Smooth muscle cell (in vitro differentiated cells): ENCODE measurements around the gene MBD6. TPM values are rescaled to one million over a fixed set of nuclear protein-coding genes. Genes with fewer than 3 reads are reported as not detected.

ENCODE experiments used
- DNase-seq: peaks from one replicate; lab custom pipeline; 2025; ENCODE audit not compliant: unreplicated experiment; lab: John Stamatoyannopoulos, UW
- H2AFZ ChIP-seq: fragments of 200-600 bp; sonication (generic); 2 replicates; pipeline ENCODE4 v1.6.0; 2016; ENCODE audit warnings: antibody characterized with exemption, low read depth, mild to moderate bottlenecking
- H3F3A ChIP-seq: fragments of 200-600 bp; sonication (generic); 2 replicates; pipeline ENCODE4 v1.6.0; 2017; ENCODE audit warnings: antibody characterized with exemption, low read depth
- H3K27ac ChIP-seq: fragments of 200-600 bp; sonication (generic); 2 replicates; pipeline ENCODE4 v1.5.1; 2016; ENCODE audit warnings: low read depth, mild to moderate bottlenecking
- H3K27me3 ChIP-seq: fragments of 200-600 bp; sonication (generic); 2 replicates; pipeline ENCODE4 v1.6.1; 2016; ENCODE audit warnings: low read depth, mild to moderate bottlenecking
- H3K36me3 ChIP-seq: fragments of 200-600 bp; sonication (generic); 2 replicates; pipeline ENCODE4 v1.5.1; 2016; ENCODE audit warnings: low read depth
- H3K4me1 ChIP-seq: fragments of 200-600 bp; sonication (generic); 2 replicates; pipeline ENCODE4 v1.5.1; 2016; ENCODE audit warnings: low read depth
- H3K4me2 ChIP-seq: fragments of 200-600 bp; sonication (generic); 2 replicates; pipeline ENCODE4 v1.6.0; 2016; ENCODE audit warnings: mild to moderate bottlenecking
- H3K4me3 ChIP-seq: fragments of 200-600 bp; sonication (generic); 2 replicates; pipeline ENCODE4 v1.5.1; 2016; ENCODE audit warnings: mild to moderate bottlenecking
- H3K79me2 ChIP-seq: fragments of 200-600 bp; sonication (generic); 2 replicates; pipeline ENCODE4 v1.6.0; 2016; ENCODE audit warnings: low read depth, mild to moderate bottlenecking
- H3K9ac ChIP-seq: fragments of 200-600 bp; sonication (generic); 2 replicates; pipeline ENCODE4 v1.6.0; 2016; ENCODE audit warnings: low read depth
- H3K9me3 ChIP-seq: fragments of 200-600 bp; sonication (generic); replicated peaks from 2 replicates; pipeline ENCODE4 v1.5.1; 2016; ENCODE audit warnings: low read depth
- H4K20me1 ChIP-seq: fragments of 200-600 bp; sonication (generic); 2 replicates; pipeline ENCODE4 v1.6.0; 2016; ENCODE audit warnings: low read depth
- WGBS: methylation state at CpG from one replicate; pipeline ENCODE4 v1.1.7; 2016; ENCODE audit warnings: low lambda C conversion rate; 5-methylcytosine and 5-hydroxymethylcytosine counted together
- polyA plus RNA-seq: library from polyadenylated mRNA; unstranded; fragments of >200 nt; fragmentation: Nextera tagmentation; extraction: Ambion mirVana; gene quantifications from 2 replicates; pipeline ENCODE4 v1.2.1, GENCODE V29; 2016
- total RNA-seq: library from RNA; depleted of rRNA; stranded (reverse); fragments of >200 nt; gene quantifications from 2 replicates; pipeline ENCODE4 v1.2.3, GENCODE V29; 2014
- TF ChIP-seq, protein P1 (sequence below): fragments of 200-600 bp; sonication (generic); IDR thresholded peaks from 2 replicates; pipeline ENCODE4 v1.5.1; 2017; ENCODE audit warnings: borderline replicate concordance, mild to moderate bottlenecking, antibody characterized with exemption; ENCODE audit not compliant: insufficient read depth, poor library complexity, severe bottlenecking

Gene MBD6
- total and polyA plus RNA-seq, 2 experiments from 2014 or later = 3.7 to 11.7 TPM

DNA sequence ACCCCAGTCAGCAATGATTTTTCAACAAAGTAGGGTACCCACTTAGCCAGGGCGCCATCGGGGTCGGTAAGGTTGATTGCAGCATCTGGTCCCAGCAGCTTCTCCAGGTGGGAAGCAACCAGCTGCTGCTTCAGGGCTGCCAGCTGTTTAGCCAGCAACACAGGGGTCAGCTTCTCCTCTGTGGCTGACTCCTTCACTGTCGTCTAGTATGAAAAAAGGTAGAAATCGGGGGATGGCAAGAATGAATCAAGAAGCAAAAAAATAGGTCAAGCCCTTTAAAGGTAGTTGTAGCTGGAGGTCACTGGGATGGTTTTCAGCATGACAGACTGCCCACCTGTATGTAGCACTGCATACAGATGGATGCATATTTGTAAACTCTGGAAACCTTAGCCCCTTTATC is 11.6 kb downstream of the MBD6 start:
- Histone ChIP-seq H3K4me2 (no peak overlapping the region), H4K20me1 (peaks cover 37% of the 10 kb centered on the region), H3K36me3 (peaks cover 11% of the 10 kb centered on the region), H3K9ac (no peak overlapping the region), H3K9me3 (no peaks in the 10 kb centered on the region), H3K4me1 (no peaks in the 10 kb centered on the region), H2AFZ (no peak overlapping the region), H3F3A (peaks cover 32% of the 10 kb centered on the region), H3K27ac (no peak overlapping the region), H3K4me3 (no peak overlapping the region), H3K79me2 (no peaks in the 10 kb centered on the region), H3K27me3 (no peaks in the 10 kb centered on the region)
- TF ChIP-seq, protein P1, sequence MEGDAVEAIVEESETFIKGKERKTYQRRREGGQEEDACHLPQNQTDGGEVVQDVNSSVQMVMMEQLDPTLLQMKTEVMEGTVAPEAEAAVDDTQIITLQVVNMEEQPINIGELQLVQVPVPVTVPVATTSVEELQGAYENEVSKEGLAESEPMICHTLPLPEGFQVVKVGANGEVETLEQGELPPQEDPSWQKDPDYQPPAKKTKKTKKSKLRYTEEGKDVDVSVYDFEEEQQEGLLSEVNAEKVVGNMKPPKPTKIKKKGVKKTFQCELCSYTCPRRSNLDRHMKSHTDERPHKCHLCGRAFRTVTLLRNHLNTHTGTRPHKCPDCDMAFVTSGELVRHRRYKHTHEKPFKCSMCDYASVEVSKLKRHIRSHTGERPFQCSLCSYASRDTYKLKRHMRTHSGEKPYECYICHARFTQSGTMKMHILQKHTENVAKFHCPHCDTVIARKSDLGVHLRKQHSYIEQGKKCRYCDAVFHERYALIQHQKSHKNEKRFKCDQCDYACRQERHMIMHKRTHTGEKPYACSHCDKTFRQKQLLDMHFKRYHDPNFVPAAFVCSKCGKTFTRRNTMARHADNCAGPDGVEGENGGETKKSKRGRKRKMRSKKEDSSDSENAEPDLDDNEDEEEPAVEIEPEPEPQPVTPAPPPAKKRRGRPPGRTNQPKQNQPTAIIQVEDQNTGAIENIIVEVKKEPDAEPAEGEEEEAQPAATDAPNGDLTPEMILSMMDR = no peak
- 98% methylated on average over 5 of the region's 5 CpGs for WGBS
- no peak for DNase-seq

DNA sequence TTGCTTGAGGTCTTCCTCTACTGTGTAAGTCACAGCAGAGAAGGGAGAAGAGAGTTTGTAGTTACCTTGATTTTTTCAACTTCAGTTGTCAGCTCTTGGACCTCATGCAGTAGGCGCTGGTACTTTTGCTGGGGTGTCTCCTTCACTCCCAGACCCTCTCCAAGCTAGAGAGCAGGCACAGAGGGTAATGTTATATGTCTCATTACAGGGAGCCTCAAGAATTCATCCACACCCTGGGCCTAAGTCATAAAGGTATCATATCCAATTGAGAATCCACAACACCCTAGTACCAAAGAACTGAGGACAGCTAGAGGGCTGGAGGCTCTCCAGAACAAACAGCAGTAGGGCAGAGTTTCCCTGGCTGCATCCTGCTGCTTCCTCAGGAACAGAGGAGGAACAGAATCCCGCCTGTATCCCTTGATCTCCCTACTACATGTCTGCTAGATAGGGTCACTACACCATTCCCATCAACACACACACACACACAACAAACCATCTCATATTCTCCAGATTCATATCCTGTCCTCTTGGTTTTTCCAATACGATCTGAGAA is 12.4 kb downstream of the MBD6 start:
- no peaks in the 10 kb centered on the region for H3K27me3 ChIP-seq
- H3K4me3 ChIP-seq = no peak overlapping the region
- peaks cover 11% of the 10 kb centered on the region for H3K36me3 ChIP-seq
- H4K20me1 ChIP-seq = peaks cover 39% of the 10 kb centered on the region
- WGBS = 99% methylated on average over 3 of the region's 3 CpGs
- TF ChIP-seq, protein P1 = no peak
- peaks cover 26% of the 10 kb centered on the region for H3F3A ChIP-seq
- no peaks in the 10 kb centered on the region for H3K4me1 ChIP-seq
- H3K79me2 ChIP-seq = no peaks in the 10 kb centered on the region
- H3K4me2 ChIP-seq = no peak overlapping the region
- no peaks in the 10 kb centered on the region for H3K9me3 ChIP-seq
- H2AFZ ChIP-seq = no peak overlapping the region
- no peak overlapping the region for H3K9ac ChIP-seq
- no peak for DNase-seq
- no peak overlapping the region for H3K27ac ChIP-seq

DNA sequence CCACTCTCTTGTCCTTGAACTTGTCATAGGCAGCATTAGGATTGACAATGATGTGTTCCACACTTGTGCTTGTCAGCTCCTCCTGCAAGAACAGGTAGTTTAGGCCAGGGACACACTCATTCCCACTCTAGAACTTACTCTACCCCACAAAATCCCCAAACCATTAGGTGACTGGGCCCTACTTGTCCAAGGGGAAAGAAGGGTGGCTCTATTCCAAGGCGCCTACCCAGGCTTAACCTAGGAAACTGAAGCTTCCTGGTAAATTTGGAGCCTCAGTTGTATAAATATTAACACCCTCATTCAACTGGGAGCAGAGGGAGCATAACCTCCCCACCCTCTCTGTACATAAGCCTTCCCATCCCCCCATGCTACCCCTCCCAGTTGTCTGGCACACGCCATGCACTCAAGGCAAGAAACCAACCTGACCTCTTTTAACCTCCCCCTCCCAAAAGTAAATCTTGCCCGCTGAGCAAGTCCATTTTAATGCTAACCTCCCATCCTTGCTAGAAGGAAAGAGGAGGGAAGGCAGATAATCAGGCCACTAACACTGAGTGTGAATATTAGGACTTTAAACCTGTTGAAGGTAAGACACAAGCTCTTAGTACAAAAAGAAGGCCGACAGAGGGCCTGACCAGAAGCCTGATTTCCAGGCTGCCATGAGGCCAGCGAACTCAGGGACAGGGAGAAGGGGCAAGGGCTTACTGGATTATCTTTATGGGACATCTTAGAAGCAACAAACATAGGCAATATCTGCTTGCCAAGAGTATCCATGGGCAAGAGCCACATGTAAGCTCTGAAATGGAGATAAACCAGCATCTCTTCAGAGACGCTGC is 13.4 kb downstream of the MBD6 start:
- no peak overlapping the region for H3K27ac ChIP-seq
- peaks cover 45% of the 10 kb centered on the region for H4K20me1 ChIP-seq
- 75% methylated on average over 6 of the region's 6 CpGs for WGBS
- TF ChIP-seq, protein P1 = no peak
- H3F3A ChIP-seq = peaks cover 17% of the 10 kb centered on the region
- peaks cover 3% of the 10 kb centered on the region for H3K79me2 ChIP-seq
- no peaks in the 10 kb centered on the region for H3K9me3 ChIP-seq
- peaks cover 11% of the 10 kb centered on the region for H3K36me3 ChIP-seq
- H3K4me2 ChIP-seq = no peak overlapping the region
- no peak overlapping the region for H2AFZ ChIP-seq
- H3K4me3 ChIP-seq = no peak overlapping the region
- no peaks in the 10 kb centered on the region for H3K4me1 ChIP-seq
- no peaks in the 10 kb centered on the region for H3K27me3 ChIP-seq
- H3K9ac ChIP-seq = no peak overlapping the region
- no peak for DNase-seq
